Activated gamma-delta T cell treated with anti-CD3 and anti-CD28 coated beads, Interleukin-2, amount 50 U/mL, for 16 hours (primary cell): Measurements from ENCODE around the gene GPRIN2.

Source experiments
- DNase-seq: peaks from one replicate; pipeline ENCODE4 v3.0.0-alpha.2; 2020; ENCODE audit warnings: low read depth

The GPRIN2 gene

GRCh38 chr10:46549171-46550075, 7.0 kb downstream of the GPRIN2 start:
- no peak for DNase-seq

- no peak for DNase-seq
Measured at GRCh38 chr10:46548498-46549090, 7.9 kb downstream of the GPRIN2 start.

GRCh38 chr10:46547541-46548497, 8.6 kb downstream of the GPRIN2 start:
- DNase-seq, result no peak

GRCh38 chr10:46546591-46547540, 9.6 kb downstream of the GPRIN2 start:
- no peak for DNase-seq

- DNase-seq, result no peak
Measured at GRCh38 chr10:46545861-46546590, 10.4 kb downstream of the GPRIN2 start.

GRCh38 chr10:46544989-46545791, 11.3 kb downstream of the GPRIN2 start:
- DNase-seq, result no peak

GRCh38 chr10:46543466-46544377, 12.7 kb downstream of the GPRIN2 start:
- no peak for DNase-seq

- no peak for DNase-seq
Measured at GRCh38 chr10:46542567-46543465, 13.6 kb downstream of the GPRIN2 start.

- DNase-seq, result no peak
Measured at GRCh38 chr10:46541735-46542566, 14.5 kb downstream of the GPRIN2 start.

- DNase-seq, result no peak
Measured at GRCh38 chr10:46541017-46541661, 15.3 kb downstream of the GPRIN2 start.

- no peak for DNase-seq
Measured at GRCh38 chr10:46540412-46541016, 15.9 kb downstream of the GPRIN2 start.

- no peak for DNase-seq
Measured at GRCh38 chr10:46539596-46540411, 16.7 kb downstream of the GPRIN2 start.

- no peak for DNase-seq
Measured at GRCh38 chr10:46538717-46539426, 17.6 kb downstream of the GPRIN2 start.

- DNase-seq, result no peak
Measured at GRCh38 chr10:46538155-46538554, 18.3 kb downstream of the GPRIN2 start.
